ENCODE data around the gene LIMCH1.

DNA sequence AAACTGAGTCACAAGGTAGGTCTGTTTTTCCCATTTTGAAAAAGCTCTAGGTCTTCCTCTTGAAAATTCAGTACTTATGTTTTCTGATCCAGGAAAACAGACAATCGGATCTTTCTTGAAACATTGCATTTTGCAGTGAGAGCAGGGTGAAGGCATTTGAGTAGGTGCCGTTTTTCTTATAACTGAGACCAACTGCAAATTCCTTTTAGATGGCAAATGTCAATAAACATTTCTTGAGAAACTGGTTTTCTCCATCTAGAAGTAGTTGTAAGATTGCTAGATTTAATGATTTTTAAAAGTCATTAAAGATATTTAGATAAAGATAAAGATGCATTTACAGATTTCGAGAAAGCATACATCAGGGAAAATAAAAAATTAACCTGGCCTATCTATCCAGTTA is 118.1 kb downstream of the LIMCH1 start:
- TF ChIP-seq EZH2phosphoT487 (IDR thresholded peaks at IDR 0.05; ENCODE audit: borderline replicate concordance) = no peak
- TF ChIP-seq, protein P1, sequence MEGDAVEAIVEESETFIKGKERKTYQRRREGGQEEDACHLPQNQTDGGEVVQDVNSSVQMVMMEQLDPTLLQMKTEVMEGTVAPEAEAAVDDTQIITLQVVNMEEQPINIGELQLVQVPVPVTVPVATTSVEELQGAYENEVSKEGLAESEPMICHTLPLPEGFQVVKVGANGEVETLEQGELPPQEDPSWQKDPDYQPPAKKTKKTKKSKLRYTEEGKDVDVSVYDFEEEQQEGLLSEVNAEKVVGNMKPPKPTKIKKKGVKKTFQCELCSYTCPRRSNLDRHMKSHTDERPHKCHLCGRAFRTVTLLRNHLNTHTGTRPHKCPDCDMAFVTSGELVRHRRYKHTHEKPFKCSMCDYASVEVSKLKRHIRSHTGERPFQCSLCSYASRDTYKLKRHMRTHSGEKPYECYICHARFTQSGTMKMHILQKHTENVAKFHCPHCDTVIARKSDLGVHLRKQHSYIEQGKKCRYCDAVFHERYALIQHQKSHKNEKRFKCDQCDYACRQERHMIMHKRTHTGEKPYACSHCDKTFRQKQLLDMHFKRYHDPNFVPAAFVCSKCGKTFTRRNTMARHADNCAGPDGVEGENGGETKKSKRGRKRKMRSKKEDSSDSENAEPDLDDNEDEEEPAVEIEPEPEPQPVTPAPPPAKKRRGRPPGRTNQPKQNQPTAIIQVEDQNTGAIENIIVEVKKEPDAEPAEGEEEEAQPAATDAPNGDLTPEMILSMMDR (conservative IDR thresholded peaks at IDR 0.05; ENCODE audit: low read length) = no peak

Data from Loucy (cell line).